ENCODE measurements around the gene TOX2. TPM values are rescaled to one million over a fixed set of nuclear protein-coding genes. Genes with fewer than 3 reads are reported as not detected.

Gene TOX2
- total RNA-seq, 2 donors from 2014 or later: 4.0 to 5.6 TPM

DNA sequence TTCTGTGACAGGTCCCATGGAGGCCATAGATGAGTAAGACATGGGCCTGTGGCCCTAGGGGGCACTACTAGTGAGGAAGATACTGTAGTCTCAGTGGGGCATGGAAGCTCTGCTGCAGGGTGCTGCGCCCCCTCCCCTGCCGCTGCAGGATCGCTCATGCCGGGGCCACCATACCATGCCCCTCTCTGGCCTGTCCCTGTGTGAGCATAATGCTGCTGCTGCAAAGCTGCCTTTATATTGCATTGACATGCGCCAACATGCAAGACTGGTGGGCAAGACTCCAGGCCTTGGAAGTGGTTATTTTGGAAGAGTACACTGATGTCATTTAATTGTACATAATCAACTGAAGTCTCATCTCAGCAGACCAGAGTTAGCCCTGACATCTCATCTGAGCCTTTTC is 60.0 kb downstream of the TOX2 start:
- Mint-ChIP-seq H3K27ac (peak overlapping the region in 1 of 2 donors; percentile 32), H3K9me3 (peaks cover 3% of the 10 kb centered on the region), H3K4me1 (ENCODE audit: low read depth in 2 of 2) (peaks cover 0 to 6% of the 10 kb centered on the region in 2 donors), H3K27me3 (peaks cover 44% of the 10 kb centered on the region in 2 donors), H3K4me3 (no peak overlapping the region), H3K36me3 (peaks cover 7% of the 10 kb centered on the region)
- ATAC-seq: no peak
- DNase-seq (ENCODE audit: low spot score): no peak

DNA sequence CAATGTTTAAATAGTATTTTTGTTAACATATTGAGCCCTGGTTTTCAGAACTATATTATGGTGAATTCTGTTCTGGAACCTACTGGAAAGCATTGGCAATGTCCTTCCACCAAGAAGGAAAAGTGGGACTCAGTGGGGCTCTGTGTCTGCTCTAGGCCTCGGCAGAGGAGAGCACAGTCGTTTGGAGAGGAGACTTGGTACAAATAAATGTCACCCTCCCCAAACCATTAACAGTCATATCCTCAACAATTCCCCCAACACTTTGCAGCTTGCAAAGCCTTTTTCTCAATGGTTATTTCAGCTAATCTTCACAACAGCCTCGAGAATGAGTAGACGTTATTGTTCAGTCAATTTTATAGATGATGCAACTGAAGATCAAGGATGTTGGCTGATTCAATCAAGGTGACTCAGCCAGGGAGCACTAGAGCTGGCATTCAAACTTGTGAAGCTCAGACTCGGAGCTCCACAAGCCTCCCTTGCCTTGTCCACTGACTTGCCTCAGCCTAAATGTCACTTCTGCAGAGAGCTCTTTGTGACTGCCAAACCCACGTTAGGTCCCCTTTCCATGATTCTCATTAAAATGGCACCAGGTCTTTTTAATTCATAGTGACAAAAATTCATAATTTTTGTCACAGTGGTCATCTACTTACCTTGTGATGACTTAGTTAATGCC is 60.6 kb downstream of the TOX2 start:
- ATAC-seq (peak in 1 of 2 donors; percentile 59), DNase-seq (ENCODE audit: low spot score) (no peak)
- H3K27ac Mint-ChIP-seq: peak overlapping the region; percentile 21 to 32
- H3K9me3 Mint-ChIP-seq: peaks cover 3% of the 10 kb centered on the region
- peaks cover 47% of the 10 kb centered on the region in 2 donors for H3K27me3 Mint-ChIP-seq
- H3K36me3 Mint-ChIP-seq: peaks cover 7% of the 10 kb centered on the region
- no peak overlapping the region for H3K4me3 Mint-ChIP-seq
- peaks cover 0 to 6% of the 10 kb centered on the region in 2 donors for H3K4me1 Mint-ChIP-seq (ENCODE audit: low read depth in 2 of 2)

DNA sequence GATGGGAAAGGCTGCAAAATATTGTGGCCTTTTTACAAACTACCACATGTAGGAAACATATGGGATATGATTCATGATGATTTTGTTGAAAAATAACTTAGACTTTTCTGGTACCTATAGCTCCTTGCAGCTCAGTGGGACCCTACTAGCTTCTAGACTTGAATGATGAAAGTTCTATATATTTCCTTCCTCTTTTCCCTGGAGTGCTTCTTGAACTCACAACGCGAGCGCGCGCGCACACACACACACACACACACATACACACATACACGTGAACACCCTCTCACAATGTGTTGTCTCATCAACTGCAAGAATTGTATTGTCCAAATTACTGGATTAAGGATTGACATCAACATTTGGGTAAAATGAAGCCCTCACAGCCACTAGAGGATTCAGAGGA is 61.9 kb downstream of the TOX2 start:
- Mint-ChIP-seq H3K4me3 (no peak overlapping the region), H3K9me3 (peaks cover 3% of the 10 kb centered on the region), H3K27me3 (peaks cover 40 to 44% of the 10 kb centered on the region in 2 donors), H3K4me1 (ENCODE audit: low read depth in 2 of 2) (peaks cover 5 to 10% of the 10 kb centered on the region in 2 donors), H3K36me3 (peaks cover 7% of the 10 kb centered on the region), H3K27ac (no peak overlapping the region)
- ATAC-seq (no peak), DNase-seq (ENCODE audit: low spot score) (no peak)

DNA sequence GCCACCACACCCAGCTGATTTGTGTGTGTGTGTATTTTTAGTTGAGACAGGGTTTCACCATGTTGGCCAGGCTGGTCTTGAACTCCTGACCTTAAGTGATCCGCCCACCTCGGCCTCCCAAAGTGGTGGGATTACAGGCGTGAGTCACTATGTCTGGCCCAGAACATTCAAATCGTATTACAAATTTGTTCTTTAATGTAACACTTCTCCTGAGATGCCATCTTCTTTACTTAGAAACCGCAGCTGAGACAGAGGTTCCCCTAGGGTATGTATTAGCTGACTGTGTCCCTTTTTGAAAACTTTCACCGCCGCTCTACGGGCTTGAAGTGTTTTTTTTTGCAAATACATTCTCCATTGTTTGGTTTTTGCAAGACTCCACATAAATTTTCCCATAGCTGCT is 62.6 kb downstream of the TOX2 start:
- no peak overlapping the region for H3K27ac Mint-ChIP-seq
- DNase-seq (ENCODE audit: low spot score) (no peak), ATAC-seq (no peak)
- peaks cover 7% of the 10 kb centered on the region for H3K36me3 Mint-ChIP-seq
- peaks cover 3% of the 10 kb centered on the region for H3K9me3 Mint-ChIP-seq
- peaks cover 47 to 51% of the 10 kb centered on the region in 2 donors for H3K27me3 Mint-ChIP-seq
- no peak overlapping the region for H3K4me3 Mint-ChIP-seq
- peaks cover 12 to 17% of the 10 kb centered on the region in 2 donors for H3K4me1 Mint-ChIP-seq (ENCODE audit: low read depth in 2 of 2)

DNA sequence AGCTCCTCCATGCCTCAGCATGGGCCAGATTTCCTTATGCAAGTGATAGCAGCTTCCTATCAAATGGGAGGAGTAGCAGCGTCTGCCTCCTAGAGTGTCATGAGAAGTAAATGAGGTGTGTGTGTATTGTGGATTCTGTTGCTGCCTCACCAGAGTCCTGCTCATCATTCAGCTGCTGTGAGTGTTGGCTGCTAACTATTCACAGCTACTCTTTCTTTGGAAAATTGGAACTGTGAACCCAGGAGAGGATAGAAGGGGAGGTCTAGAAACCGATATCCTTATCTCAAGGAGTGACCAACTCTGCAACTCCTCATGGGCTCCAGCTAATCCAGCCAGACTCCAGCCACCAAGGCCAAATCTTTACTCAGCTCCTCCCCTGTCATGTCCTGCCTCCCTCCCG is 63.3 kb downstream of the TOX2 start:
- Mint-ChIP-seq H3K27me3 (peaks cover 52 to 56% of the 10 kb centered on the region in 2 donors), H3K36me3 (peaks cover 7% of the 10 kb centered on the region)
- no peak for ATAC-seq

DNA sequence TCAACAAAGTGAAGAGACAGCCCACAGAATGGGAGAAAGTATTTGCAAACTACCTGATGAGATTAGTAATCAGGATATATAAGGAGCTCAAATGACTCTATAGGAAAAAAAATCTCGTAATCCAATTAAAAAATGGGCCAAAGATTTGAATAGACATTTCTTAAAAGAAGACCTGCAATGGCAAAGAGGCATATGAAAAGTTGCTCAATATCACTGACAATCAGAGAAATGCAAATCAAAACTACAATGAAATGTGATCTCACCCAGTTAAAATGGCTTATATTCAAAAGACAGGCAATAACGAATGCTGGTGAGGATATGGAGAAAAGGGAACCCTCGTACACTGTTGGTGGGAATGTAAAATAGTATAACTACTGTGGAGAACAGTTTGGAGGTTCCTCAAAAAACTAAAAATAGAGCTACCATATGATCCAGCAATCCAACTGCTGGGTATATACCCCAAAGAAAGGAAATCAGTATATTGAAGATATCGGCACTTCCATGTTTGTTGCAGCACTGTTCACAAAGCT is 65.0 kb downstream of the TOX2 start:
- ATAC-seq (no peak), DNase-seq (ENCODE audit: low spot score) (no peak)
- Mint-ChIP-seq H3K9me3 (peaks cover 3% of the 10 kb centered on the region), H3K4me3 (no peak overlapping the region), H3K4me1 (ENCODE audit: low read depth in 2 of 2) (peaks cover 30 to 33% of the 10 kb centered on the region in 2 donors), H3K27me3 (peaks cover 42 to 56% of the 10 kb centered on the region in 2 donors), H3K27ac (no peak overlapping the region), H3K36me3 (peaks cover 7% of the 10 kb centered on the region)

More for the DNA sequence above, 63.3 kb downstream of the TOX2 start:
- Mint-ChIP-seq H3K9me3 (peaks cover 3% of the 10 kb centered on the region), H3K4me1 (ENCODE audit: low read depth in 2 of 2) (peaks cover 19 to 23% of the 10 kb centered on the region in 2 donors), H3K27ac (no peak overlapping the region), H3K4me3 (no peak overlapping the region)
- no peak for DNase-seq (ENCODE audit: low spot score)

DNA sequence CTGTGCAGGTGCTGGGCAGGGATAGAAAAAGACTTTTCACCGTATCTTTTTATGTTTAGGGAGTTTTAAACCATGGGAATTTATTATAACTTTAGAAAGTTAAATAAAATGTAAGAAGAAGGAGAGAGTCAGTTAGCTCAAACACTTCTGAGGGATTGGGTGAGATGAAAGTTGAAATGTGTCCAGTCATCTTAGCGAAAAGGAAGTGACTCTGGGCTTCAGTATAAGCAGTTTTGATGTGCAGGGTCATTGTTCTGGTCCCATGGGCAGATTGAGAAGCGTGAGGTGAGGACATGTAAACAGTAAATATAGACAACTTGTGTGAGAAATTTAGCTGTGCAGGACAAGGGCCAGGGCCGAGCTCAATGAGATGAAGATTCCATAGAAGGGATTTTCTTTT is 66.9 kb downstream of the TOX2 start:
- peaks cover 35 to 52% of the 10 kb centered on the region in 2 donors for H3K27me3 Mint-ChIP-seq
- no peak for ATAC-seq

DNA sequence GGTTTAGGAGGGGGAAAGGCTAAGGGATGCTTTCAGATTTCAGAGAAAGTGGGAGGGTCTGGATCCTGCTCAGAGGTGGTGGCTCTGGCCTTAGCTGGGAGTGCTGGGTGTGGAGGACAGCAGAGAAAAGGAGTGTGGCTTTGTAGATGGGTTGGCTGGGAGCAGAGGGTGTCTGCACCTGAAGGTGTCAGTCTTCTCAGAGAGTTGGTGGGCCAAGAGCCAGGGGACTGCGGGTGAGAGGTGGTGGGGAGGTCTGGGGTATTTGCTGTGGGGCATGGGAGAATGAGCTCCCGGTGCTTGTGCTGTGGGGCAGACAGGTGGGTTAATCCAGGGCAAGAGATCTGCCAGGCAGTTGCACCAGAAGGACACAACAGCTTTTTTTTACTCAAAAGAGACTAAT is 67.4 kb downstream of the TOX2 start:
- Mint-ChIP-seq H3K4me3 (peak overlapping the region; percentile 26), H3K27me3 (peaks cover 35 to 52% of the 10 kb centered on the region in 2 donors), H3K27ac (peak overlapping the region; percentile 50 to 63), H3K4me1 (ENCODE audit: low read depth in 2 of 2) (peaks cover 45 to 48% of the 10 kb centered on the region in 2 donors), H3K9me3 (peaks cover 3% of the 10 kb centered on the region), H3K36me3 (peaks cover 11% of the 10 kb centered on the region)
- ATAC-seq (no peak), DNase-seq (ENCODE audit: low spot score) (no peak)

More for the DNA sequence above, 66.9 kb downstream of the TOX2 start:
- Mint-ChIP-seq H3K4me1 (ENCODE audit: low read depth in 2 of 2) (peaks cover 45 to 48% of the 10 kb centered on the region in 2 donors), H3K4me3 (no peak overlapping the region), H3K27ac (peak overlapping the region in 1 of 2 donors; percentile 63), H3K9me3 (peaks cover 3% of the 10 kb centered on the region), H3K36me3 (peaks cover 11% of the 10 kb centered on the region)
- DNase-seq (ENCODE audit: low spot score): no peak

DNA sequence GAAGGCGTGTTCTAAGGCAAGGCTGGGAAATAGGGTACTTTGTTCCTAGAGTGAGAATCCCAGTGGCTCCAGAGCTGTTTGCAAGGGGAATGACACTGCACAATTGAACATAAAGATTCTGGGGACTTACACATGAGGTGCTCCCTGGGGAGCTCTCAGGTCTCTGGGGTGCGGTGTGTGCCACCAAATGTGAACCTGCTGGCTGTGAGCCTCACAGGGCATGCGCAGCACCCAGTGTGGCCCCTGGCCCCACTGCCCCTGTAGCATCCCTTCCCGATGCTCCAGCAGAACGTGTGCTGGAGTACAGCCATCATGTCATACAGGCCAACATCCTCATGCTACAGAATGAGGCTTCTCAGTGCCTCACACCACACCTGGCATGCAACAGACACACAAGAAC is 68.2 kb downstream of the TOX2 start:
- Mint-ChIP-seq H3K4me3 (peak overlapping the region; percentile 26), H3K9me3 (peaks cover 3% of the 10 kb centered on the region), H3K27ac (peak overlapping the region; percentile 50 to 63), H3K4me1 (ENCODE audit: low read depth in 2 of 2) (peaks cover 45 to 51% of the 10 kb centered on the region in 2 donors), H3K27me3 (peaks cover 39 to 57% of the 10 kb centered on the region in 2 donors), H3K36me3 (peaks cover 11% of the 10 kb centered on the region)
- ATAC-seq: no peak
- DNase-seq (ENCODE audit: low spot score): no peak

DNA sequence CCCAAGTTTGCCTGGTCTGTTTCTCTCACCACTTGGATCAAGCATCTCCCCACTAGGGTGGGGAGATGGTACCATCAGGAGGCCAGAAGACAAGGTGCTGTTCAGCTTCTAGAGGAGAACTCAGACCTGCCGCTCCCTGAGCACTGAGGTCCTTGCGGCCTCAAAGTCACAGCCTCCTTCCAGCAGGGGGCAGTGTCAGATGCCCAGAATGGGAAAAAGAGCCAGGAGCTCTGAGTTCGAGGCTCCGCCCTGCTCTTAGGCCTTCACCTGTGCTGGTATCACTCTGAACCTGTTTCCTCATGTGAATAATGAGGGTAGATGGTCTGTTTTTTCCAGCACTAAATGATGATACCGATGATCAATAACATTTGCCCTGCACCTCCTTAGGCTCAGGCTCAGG is 68.7 kb downstream of the TOX2 start:
- DNase-seq (ENCODE audit: low spot score): no peak
- Mint-ChIP-seq H3K4me3 (peak overlapping the region; percentile 70), H3K4me1 (ENCODE audit: low read depth in 2 of 2) (peaks cover 46 to 52% of the 10 kb centered on the region in 2 donors), H3K9me3 (peaks cover 3% of the 10 kb centered on the region), H3K27me3 (peaks cover 40 to 55% of the 10 kb centered on the region in 2 donors), H3K27ac (peak overlapping the region; percentile 82 to 89), H3K36me3 (peaks cover 11% of the 10 kb centered on the region)
- ATAC-seq: peak; percentile 53 to 58

DNA sequence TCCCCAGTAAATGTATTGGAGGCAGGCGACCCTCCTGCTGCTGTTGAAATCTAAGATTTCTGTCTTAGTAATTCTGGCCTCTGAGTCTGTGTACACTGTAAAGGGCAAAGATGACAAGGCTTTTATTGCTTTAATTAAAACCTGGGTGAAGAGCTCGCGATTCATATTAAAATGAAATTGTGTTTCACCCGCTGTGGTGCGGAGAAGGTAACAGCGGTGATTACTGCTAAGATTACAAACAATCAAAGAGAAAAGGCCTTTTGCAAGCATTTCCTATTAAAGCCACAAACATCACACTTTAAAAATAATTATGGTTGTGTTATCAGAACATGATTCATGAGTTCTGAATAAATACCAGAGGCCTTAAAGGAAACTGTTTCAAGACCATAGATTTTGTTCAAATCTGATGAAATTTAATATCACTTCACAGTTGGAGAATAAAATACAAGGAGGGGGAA is 69.3 kb downstream of the TOX2 start:
- Mint-ChIP-seq H3K4me1 (ENCODE audit: low read depth in 2 of 2) (peaks cover 50% of the 10 kb centered on the region in 2 donors), H3K4me3 (peak overlapping the region; percentile 70), H3K36me3 (peaks cover 6% of the 10 kb centered on the region), H3K9me3 (no peaks in the 10 kb centered on the region), H3K27ac (peak overlapping the region; percentile 82 to 89), H3K27me3 (peaks cover 40 to 50% of the 10 kb centered on the region in 2 donors)
- ATAC-seq (peak; percentile 76 to 85), DNase-seq (ENCODE audit: low spot score) (no peak)

DNA sequence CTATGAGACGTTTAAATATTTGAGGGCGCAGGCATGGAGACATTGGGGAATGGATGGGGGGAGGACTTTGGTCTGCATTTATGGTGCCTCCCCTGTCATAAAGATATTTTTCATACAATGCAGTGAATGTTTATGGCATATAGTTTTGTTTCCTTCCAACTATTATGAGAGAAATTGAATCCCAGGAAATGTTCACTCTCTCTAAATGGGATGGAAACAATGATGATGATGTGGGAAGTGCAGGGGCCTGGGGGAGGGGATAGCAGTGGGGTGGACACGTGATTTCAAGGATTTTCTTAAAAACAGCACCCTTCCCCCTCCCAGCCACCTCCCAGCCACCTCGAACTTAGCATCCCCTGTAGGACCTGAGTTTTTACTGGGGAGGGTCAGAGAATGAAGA is 69.9 kb downstream of the TOX2 start:
- Mint-ChIP-seq H3K9me3 (no peaks in the 10 kb centered on the region), H3K4me1 (ENCODE audit: low read depth in 2 of 2) (peaks cover 48 to 50% of the 10 kb centered on the region in 2 donors), H3K27me3 (peaks cover 38 to 43% of the 10 kb centered on the region in 2 donors), H3K4me3 (peak overlapping the region; percentile 70), H3K27ac (peak overlapping the region; percentile 82 to 89), H3K36me3 (peaks cover 4% of the 10 kb centered on the region)
- ATAC-seq (no peak), DNase-seq (ENCODE audit: low spot score) (no peak)

DNA sequence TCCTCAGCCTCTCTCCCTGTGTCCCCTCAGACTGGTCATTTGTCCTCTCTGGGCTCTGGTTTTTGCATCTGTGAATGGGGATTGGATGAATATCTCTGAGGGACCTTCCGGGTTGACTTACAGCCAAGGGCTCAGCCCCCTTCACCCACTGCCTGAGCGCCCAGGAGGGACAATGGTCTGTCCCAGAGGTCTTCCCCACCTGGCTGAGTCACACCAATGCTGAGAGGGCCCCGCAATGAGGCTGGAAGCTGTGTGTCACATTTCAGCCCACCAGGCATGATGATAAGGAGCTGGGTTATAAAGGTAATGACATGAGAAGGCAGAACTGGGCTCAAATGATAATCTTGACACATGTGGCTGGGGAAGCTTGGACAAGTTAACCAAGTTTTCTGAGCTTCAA is 70.5 kb downstream of the TOX2 start:
- H3K4me1 Mint-ChIP-seq (ENCODE audit: low read depth in 2 of 2): peaks cover 48 to 50% of the 10 kb centered on the region in 2 donors
- peak overlapping the region; percentile 82 to 89 for H3K27ac Mint-ChIP-seq
- H3K36me3 Mint-ChIP-seq: peaks cover 4% of the 10 kb centered on the region
- H3K4me3 Mint-ChIP-seq: peak overlapping the region; percentile 13
- peaks cover 36 to 38% of the 10 kb centered on the region in 2 donors for H3K27me3 Mint-ChIP-seq
- DNase-seq (ENCODE audit: low spot score): no peak
- H3K9me3 Mint-ChIP-seq: no peaks in the 10 kb centered on the region
- ATAC-seq: no peak
